OCI-LY3 (cell line): ENCODE results near the gene CMTR2.

Source experiments
- H2AFZ ChIP-seq: fragments of 200-600, 300-600 bp; shearing (Covaris generic); 2 replicates; pipeline ENCODE4 v1.6.0; 2014; ENCODE audit warnings: antibody characterized with exemption, low read depth, low read length
- H3K27ac ChIP-seq: fragments of 200-600, 300-600 bp; sonication (generic); 2 replicates; pipeline ENCODE4 v1.5.1; 2014; ENCODE audit warnings: mild to moderate bottlenecking, low read length, moderate library complexity, mixed read lengths
- H3K27me3 ChIP-seq: fragments of 200-600, 300-600 bp; sonication (generic); 2 replicates; pipeline ENCODE4 v1.6.1; 2014; ENCODE audit warnings: low read depth, low read length, mixed read lengths
- H3K36me3 ChIP-seq: fragments of 200-600, 300-600 bp; sonication (generic); replicated peaks from 2 replicates; pipeline ENCODE3; 2014; ENCODE audit warnings: low read depth, low read length, mixed read lengths
- H3K4me1 ChIP-seq: fragments of 300-600, 200-600 bp; sonication (generic); 2 replicates; pipeline ENCODE4 v1.6.1; 2014; ENCODE audit warnings: low read length, mixed read lengths
- H3K4me2 ChIP-seq: fragments of 200-600, 300-600 bp; sonication (generic); 2 replicates; pipeline ENCODE4 v1.6.1; 2014; ENCODE audit warnings: low read length, mixed read lengths
- H3K4me3 ChIP-seq: fragments of 300-600, 200-600 bp; sonication (generic); 2 replicates; pipeline ENCODE4 v1.5.1; 2014; ENCODE audit warnings: antibody characterized with exemption, mild to moderate bottlenecking, low read length, moderate library complexity
- H3K79me2 ChIP-seq: fragments of 300-600, 200-600 bp; shearing (Covaris generic); 2 replicates; pipeline ENCODE4 v1.6.1; 2014; ENCODE audit warnings: mild to moderate bottlenecking, low read length, mixed read lengths
- H3K9ac ChIP-seq: fragments of 300-600, 200-600 bp; shearing (Covaris generic); 2 replicates; pipeline ENCODE4 v1.6.0; 2014; ENCODE audit warnings: mild to moderate bottlenecking, low read length, moderate library complexity
- H3K9me3 ChIP-seq: fragments of 200-600, 300-600 bp; shearing (Covaris generic); 2 replicates; pipeline ENCODE4 v1.6.1; 2014; ENCODE audit warnings: low read length, mixed read lengths; ENCODE audit not compliant: insufficient read depth
- H4K20me1 ChIP-seq: fragments of 200-600, 300-600 bp; sonication (generic); 2 replicates; pipeline ENCODE4 v1.6.1; 2016; ENCODE audit warnings: low read length, mixed read lengths; ENCODE audit not compliant: insufficient read depth
- EZH2phosphoT487 ChIP-seq: fragments of 200-600 bp; shearing (Covaris generic); IDR thresholded peaks from 2 replicates; pipeline ENCODE4 v1.6.1; 2018; ENCODE audit warnings: antibody characterized with exemption, mixed run types, low read depth
- TF ChIP-seq, protein P1 (sequence below): fragments of 200-600, 300-600 bp; sonication (generic); IDR thresholded peaks from 2 replicates; pipeline ENCODE4 v1.5.1; 2014; ENCODE audit warnings: antibody characterized with exemption, low read length, low read depth

The CMTR2 gene

DNA sequence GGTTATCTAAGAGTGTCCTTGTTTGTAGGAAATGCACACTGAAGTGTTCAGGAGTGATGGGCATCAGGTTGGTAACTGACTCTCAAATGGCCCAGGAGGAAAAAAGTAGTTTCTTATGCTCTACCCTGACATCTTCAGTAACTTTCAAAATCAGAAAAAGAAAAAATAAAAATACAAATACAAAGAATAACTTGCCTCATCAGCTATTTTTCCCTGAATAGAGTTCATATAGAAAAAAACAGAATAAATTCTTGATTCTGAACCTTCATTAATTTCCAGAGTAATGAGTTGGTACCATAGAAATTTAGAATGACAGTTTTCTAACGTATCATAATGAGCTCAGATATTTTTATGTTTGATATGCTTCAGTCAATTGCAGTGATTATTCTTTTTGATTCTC, 31.4 kb downstream of the CMTR2 start:
- Histone ChIP-seq H3K9ac (no peak overlapping the region), H3K36me3 (no peaks in the 10 kb centered on the region), H3K9me3 (no peaks in the 10 kb centered on the region), H3K27ac (no peak overlapping the region), H3K4me2 (no peak overlapping the region), H4K20me1 (no peaks in the 10 kb centered on the region), H3K27me3 (peaks cover 58% of the 10 kb centered on the region), H3K4me3 (no peak overlapping the region), H3K4me1 (no peaks in the 10 kb centered on the region), H2AFZ (no peak overlapping the region), H3K79me2 (no peaks in the 10 kb centered on the region)
- TF ChIP-seq, protein P1, sequence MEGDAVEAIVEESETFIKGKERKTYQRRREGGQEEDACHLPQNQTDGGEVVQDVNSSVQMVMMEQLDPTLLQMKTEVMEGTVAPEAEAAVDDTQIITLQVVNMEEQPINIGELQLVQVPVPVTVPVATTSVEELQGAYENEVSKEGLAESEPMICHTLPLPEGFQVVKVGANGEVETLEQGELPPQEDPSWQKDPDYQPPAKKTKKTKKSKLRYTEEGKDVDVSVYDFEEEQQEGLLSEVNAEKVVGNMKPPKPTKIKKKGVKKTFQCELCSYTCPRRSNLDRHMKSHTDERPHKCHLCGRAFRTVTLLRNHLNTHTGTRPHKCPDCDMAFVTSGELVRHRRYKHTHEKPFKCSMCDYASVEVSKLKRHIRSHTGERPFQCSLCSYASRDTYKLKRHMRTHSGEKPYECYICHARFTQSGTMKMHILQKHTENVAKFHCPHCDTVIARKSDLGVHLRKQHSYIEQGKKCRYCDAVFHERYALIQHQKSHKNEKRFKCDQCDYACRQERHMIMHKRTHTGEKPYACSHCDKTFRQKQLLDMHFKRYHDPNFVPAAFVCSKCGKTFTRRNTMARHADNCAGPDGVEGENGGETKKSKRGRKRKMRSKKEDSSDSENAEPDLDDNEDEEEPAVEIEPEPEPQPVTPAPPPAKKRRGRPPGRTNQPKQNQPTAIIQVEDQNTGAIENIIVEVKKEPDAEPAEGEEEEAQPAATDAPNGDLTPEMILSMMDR: no peak
- no peak for TF ChIP-seq EZH2phosphoT487

DNA sequence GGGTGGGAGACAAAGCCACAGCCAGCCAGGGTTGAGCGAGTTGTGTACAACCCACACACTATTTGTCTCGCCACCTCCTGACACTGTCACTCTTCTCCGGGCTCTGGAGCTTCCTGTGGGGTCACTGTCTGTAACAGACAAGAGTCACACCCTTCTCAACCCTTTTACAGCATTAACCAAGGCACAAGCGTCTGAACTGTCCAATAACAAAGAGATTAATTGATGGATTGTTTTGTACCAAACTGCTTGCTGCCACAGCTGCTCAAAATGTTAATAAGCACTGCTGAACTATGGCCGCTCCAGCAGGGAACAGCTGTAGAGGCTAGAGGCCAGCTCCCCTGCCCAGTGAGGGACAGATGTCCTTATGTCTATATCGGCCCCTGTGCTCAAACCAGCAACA, 33.5 kb downstream of the CMTR2 start:
- Histone ChIP-seq H3K36me3 (no peaks in the 10 kb centered on the region), H3K27ac (no peak overlapping the region), H3K4me3 (no peak overlapping the region), H3K4me2 (no peak overlapping the region), H4K20me1 (no peaks in the 10 kb centered on the region), H2AFZ (no peak overlapping the region), H3K9ac (no peak overlapping the region), H3K27me3 (peaks cover 60% of the 10 kb centered on the region), H3K79me2 (no peaks in the 10 kb centered on the region), H3K4me1 (no peaks in the 10 kb centered on the region), H3K9me3 (no peaks in the 10 kb centered on the region)
- TF ChIP-seq EZH2phosphoT487: no peak
- TF ChIP-seq, protein P1: no peak

DNA sequence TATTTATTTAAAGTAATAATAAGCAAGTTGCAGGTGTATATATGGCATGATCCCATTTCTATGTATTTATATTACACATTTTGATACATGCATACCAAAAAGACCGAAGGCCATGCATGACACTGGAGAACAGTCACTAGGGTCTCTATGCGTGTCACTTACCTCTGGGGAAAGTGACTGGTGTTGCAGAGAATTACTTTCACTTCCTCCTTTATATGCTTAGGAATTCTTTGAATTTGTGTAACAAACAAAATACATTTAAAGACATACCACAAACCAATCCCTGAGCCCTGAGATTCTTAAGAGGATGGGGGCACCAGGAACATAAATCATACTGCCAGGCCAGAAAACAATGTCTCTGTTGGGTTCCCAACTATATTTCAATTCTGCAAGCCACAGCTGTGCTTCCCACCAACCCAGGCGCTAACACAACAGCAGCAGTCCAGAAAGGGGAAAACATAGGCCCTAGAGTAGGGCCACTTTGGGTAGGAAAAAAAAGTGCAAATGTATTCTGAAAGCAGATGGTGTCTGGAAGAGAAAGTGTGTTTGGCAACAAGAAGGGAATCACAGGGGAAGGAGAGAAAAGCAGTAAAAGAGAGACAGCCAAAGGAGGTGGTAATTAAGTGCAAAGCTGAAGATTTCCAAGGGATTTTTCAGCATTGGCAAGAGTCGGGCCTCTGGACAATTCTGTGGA, 34.2 kb downstream of the CMTR2 start:
- H3K4me2 ChIP-seq: no peak overlapping the region
- no peak overlapping the region for H3K4me3 ChIP-seq
- H3K9ac ChIP-seq: no peak overlapping the region

DNA sequence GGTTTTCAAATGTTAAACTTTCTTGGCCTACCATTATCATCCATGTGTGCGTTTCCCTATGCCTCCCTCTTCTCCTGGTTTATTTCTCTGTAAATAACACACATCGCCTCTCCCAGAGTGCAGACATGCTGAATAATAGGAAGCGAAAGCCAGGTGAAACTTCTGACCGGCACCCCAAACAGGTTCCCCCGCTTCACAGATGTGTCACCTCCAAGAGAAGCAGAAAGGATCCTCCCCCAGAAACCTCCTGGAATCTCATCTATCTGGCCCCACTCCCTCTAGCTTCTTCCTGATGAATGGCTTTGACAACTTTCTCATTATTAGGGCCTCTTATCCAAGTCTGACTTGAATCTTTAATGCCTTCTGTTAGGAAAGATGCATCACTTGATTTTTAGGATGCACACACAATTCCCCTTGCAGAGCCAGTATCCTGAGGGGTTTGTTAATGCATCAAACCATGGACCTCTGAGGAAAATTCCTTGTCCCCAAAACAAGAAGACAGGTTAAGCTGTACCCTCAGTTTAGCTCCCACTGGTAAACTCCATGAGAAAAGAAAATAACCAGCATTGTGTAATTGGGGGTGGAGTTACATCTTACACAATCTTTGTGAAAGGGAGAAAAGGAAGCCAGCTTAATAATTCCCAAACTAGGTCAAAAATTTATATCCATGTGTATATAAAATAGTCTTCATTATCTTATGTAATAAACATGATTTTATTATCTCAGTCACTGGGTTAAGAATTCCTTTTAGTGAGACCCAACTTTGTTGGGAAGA, 38.6 kb downstream of the CMTR2 start:
- TF ChIP-seq, protein P1: no peak
- no peak for TF ChIP-seq EZH2phosphoT487
- Histone ChIP-seq H3K4me1 (no peaks in the 10 kb centered on the region), H3K4me2 (no peak overlapping the region)

More for the DNA sequence above, 34.2 kb downstream of the CMTR2 start:
- Histone ChIP-seq H4K20me1 (no peaks in the 10 kb centered on the region), H3K36me3 (no peaks in the 10 kb centered on the region), H3K79me2 (no peaks in the 10 kb centered on the region), H2AFZ (no peak overlapping the region), H3K4me1 (no peaks in the 10 kb centered on the region), H3K27ac (no peak overlapping the region), H3K9me3 (no peaks in the 10 kb centered on the region), H3K27me3 (peaks cover 59% of the 10 kb centered on the region)
- TF ChIP-seq, protein P1: no peak
- no peak for TF ChIP-seq EZH2phosphoT487

More for the DNA sequence above, 38.6 kb downstream of the CMTR2 start:
- H2AFZ ChIP-seq: no peak overlapping the region
- H3K27ac ChIP-seq: no peak overlapping the region
- no peaks in the 10 kb centered on the region for H3K9me3 ChIP-seq
- H3K9ac ChIP-seq: no peak overlapping the region
- H3K4me3 ChIP-seq: no peak overlapping the region
- 0 out of 2 replicates have a peak, but pooled peaks cover 26% of the 10 kb centered on the region for H3K27me3 ChIP-seq
- H3K36me3 ChIP-seq: no peaks in the 10 kb centered on the region
- H3K79me2 ChIP-seq: no peaks in the 10 kb centered on the region
- H4K20me1 ChIP-seq: no peaks in the 10 kb centered on the region
